ENCODE data around the gene ADAMTSL5.

The ADAMTSL5 gene

GRCh38 chr19:1495051-1495798, 17.6 kb downstream of the ADAMTSL5 start:
- DNase-seq: no peak

- DNase-seq: no peak
Measured at GRCh38 chr19:1494115-1494815, 18.6 kb downstream of the ADAMTSL5 start.

- DNase-seq: no peak
Measured at GRCh38 chr19:1492474-1493006, 20.3 kb downstream of the ADAMTSL5 start.

- DNase-seq: no peak
Measured at GRCh38 chr19:1491849-1492170, 21.0 kb downstream of the ADAMTSL5 start.

GRCh38 chr19:1491114-1491848, 21.5 kb downstream of the ADAMTSL5 start, which contains the start of gene REEP6:
REEP6 (plus strand) TSS chr19:1491181; CDS start chr19:1491270, 89 bp downstream.
- DNase-seq: no peak

- DNase-seq: peak; percentile 98
Measured at GRCh38 chr19:1490311-1491113, 22.3 kb downstream of the ADAMTSL5 start, which contains the start of gene PCSK4. PCSK4 (minus strand) TSS chr19:1490350; CDS start chr19:1490346, 4 bp downstream.

GRCh38 chr19:1489463-1490310, 23.1 kb downstream of the ADAMTSL5 start:
- DNase-seq: no peak

GRCh38 chr19:1488282-1488601, 24.6 kb downstream of the ADAMTSL5 start:
- no peak for DNase-seq

GRCh38 chr19:1487576-1488281, 25.1 kb downstream of the ADAMTSL5 start:
- DNase-seq: no peak

GRCh38 chr19:1486720-1487575, 25.9 kb downstream of the ADAMTSL5 start:
- no peak for DNase-seq

GRCh38 chr19:1483979-1484428, 28.8 kb downstream of the ADAMTSL5 start:
- DNase-seq: no peak

GRCh38 chr19:1483131-1483978, 29.5 kb downstream of the ADAMTSL5 start:
- no peak for DNase-seq

- DNase-seq: no peak
Measured at GRCh38 chr19:1482361-1483130, 30.3 kb downstream of the ADAMTSL5 start.

GRCh38 chr19:1481893-1482360, 30.9 kb downstream of the ADAMTSL5 start:
- no peak for DNase-seq

- DNase-seq: no peak
Measured at GRCh38 chr19:1481224-1481892, 31.5 kb downstream of the ADAMTSL5 start.

GRCh38 chr19:1478934-1479707, 33.7 kb downstream of the ADAMTSL5 start, which contains the start of gene C19orf25:
C19orf25 (minus strand) TSS chr19:1479215; CDS start chr19:1478903, 312 bp downstream.
- peak; percentile 97 for DNase-seq
